Measurements from ENCODE around the gene BLVRB.
"Not testable (repeated sequence)": the region's sequence is repeated elsewhere in the genome, so short reads cannot be mapped to it uniquely, and the experiment has no call there.

BLVRB gene

GRCh38 chr19:40503320-40503695 is 37.8 kb upstream of the BLVRB start:
- Histone ChIP-seq H3K4me1 (ENCODE audit: control insufficient read depth, insufficient read depth, low read length) (no peaks in the 10 kb centered on the region), H3K9me3 (ENCODE audit: control insufficient read depth, insufficient read depth, low read length) (no peaks in the 10 kb centered on the region), H3K4me3 (ENCODE audit: low read depth, low read length) (no peak overlapping the region), H3K27ac (ENCODE audit: low read depth, low read length) (no peak overlapping the region), H3K27me3 (ENCODE audit: control insufficient read depth, insufficient read depth, low read length) (no peaks in the 10 kb centered on the region; the same call in 1 of the 2 replicates), H3K9ac (ENCODE audit: low read depth, low read length) (no peak overlapping the region), H3K36me3 (ENCODE audit: control insufficient read depth, insufficient read depth, low read length) (no peaks in the 10 kb centered on the region)

GRCh38 chr19:40502647-40503319 is 37.2 kb upstream of the BLVRB start:
- Histone ChIP-seq H3K4me3 (ENCODE audit: low read depth, low read length) (no peak overlapping the region), H3K27me3 (ENCODE audit: control insufficient read depth, insufficient read depth, low read length) (no peaks in the 10 kb centered on the region; the same call in 1 of the 2 replicates), H3K4me1 (ENCODE audit: control insufficient read depth, insufficient read depth, low read length) (no peaks in the 10 kb centered on the region), H3K9me3 (ENCODE audit: control insufficient read depth, insufficient read depth, low read length) (no peaks in the 10 kb centered on the region), H3K9ac (ENCODE audit: low read depth, low read length) (no peak overlapping the region), H3K36me3 (ENCODE audit: control insufficient read depth, insufficient read depth, low read length) (no peaks in the 10 kb centered on the region), H3K27ac (ENCODE audit: low read depth, low read length) (no peak overlapping the region)

DNA sequence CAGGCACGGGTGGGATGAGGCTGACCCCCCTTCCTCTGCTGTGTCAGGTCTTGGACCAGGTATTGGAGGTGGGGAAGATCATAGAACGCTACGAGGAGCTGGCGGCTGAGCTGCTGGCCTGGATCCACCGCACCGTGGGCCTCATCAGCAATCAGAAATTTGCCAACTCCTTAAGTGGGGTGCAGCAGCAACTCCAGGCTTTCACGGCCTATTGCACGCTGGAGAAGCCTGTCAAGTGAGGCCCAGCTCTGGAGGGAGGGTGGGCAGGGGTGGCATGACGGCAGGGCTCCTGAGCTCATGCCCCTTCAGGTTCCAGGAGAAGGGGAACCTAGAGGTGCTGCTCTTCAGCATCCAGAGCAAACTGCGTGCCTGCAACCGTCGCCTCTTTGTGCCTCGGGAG is 36.5 kb upstream of the BLVRB start:
- Histone ChIP-seq H3K36me3 (ENCODE audit: control insufficient read depth, insufficient read depth, low read length) (no peaks in the 10 kb centered on the region), H3K4me3 (ENCODE audit: low read depth, low read length) (no peak overlapping the region), H3K27ac (ENCODE audit: low read depth, low read length) (no peak overlapping the region), H3K9me3 (ENCODE audit: control insufficient read depth, insufficient read depth, low read length) (no peaks in the 10 kb centered on the region), H3K4me1 (ENCODE audit: control insufficient read depth, insufficient read depth, low read length) (no peaks in the 10 kb centered on the region), H3K9ac (ENCODE audit: low read depth, low read length) (no peak overlapping the region), H3K27me3 (ENCODE audit: control insufficient read depth, insufficient read depth, low read length) (no peaks in the 10 kb centered on the region; the same call in 1 of the 2 replicates)

- Histone ChIP-seq H3K9me3 (ENCODE audit: control insufficient read depth, insufficient read depth, low read length) (no peaks in the 10 kb centered on the region), H3K9ac (ENCODE audit: low read depth, low read length) (no peak overlapping the region), H3K36me3 (ENCODE audit: control insufficient read depth, insufficient read depth, low read length) (no peaks in the 10 kb centered on the region), H3K4me1 (ENCODE audit: control insufficient read depth, insufficient read depth, low read length) (no peaks in the 10 kb centered on the region), H3K27ac (ENCODE audit: low read depth, low read length) (no peak overlapping the region), H3K4me3 (ENCODE audit: low read depth, low read length) (no peak overlapping the region), H3K27me3 (ENCODE audit: control insufficient read depth, insufficient read depth, low read length) (no peaks in the 10 kb centered on the region; the same call in 1 of the 2 replicates)
Observed at GRCh38 chr19:40501599-40501998, 36.1 kb upstream of the BLVRB start.

DNA sequence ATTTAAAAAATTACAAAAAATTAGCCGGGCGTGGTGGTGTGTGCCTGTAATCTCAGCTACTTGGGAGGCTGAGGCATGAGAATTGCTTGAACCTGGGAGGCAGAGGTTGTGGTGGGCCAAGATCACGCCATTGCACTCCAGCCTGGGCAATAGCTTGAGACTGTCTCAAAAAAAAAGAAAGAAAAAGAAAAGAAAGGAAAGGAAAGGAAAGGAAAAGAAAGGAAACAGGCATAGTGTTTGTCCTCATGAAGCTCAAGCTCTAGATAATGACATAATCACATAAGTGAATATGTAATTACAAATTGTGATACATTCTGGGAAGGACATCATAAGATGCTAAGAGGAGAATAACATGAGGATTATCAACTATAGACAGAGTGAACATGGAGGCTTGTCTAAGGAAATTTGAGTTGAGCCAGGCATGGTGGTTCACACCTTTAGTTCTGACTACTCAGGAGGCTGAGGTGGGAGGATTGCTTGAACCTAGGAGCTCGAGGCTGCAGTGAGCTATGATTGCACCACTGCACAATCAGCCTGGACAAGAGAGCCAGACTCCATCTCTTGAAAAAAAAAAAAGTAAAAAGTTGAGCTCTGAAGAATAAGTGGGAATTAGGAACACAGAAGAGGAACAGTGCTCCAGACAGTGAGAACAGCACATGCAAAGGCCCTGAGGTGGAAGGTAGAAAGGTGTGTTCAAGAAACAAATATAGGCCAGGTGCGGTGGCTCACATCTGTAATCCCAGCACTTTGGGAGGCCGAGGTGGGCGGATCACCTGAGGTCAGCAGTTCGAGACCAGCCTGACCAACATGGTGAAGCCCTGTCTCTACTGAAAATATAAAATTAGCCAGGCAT is 35.4 kb upstream of the BLVRB start:
- not testable (repeated sequence) for H3K4me3 ChIP-seq (ENCODE audit: low read depth, low read length); H3K27me3 ChIP-seq (ENCODE audit: control insufficient read depth, insufficient read depth, low read length); H3K4me1 ChIP-seq (ENCODE audit: control insufficient read depth, insufficient read depth, low read length); H3K36me3 ChIP-seq (ENCODE audit: control insufficient read depth, insufficient read depth, low read length); H3K9me3 ChIP-seq (ENCODE audit: control insufficient read depth, insufficient read depth, low read length); H3K9ac ChIP-seq (ENCODE audit: low read depth, low read length); H3K27ac ChIP-seq (ENCODE audit: low read depth, low read length)

GRCh38 chr19:40499320-40499719 is 33.8 kb upstream of the BLVRB start:
- Histone ChIP-seq H3K4me1 (ENCODE audit: control insufficient read depth, insufficient read depth, low read length) (no peaks in the 10 kb centered on the region), H3K27ac (ENCODE audit: low read depth, low read length) (no peak overlapping the region), H3K36me3 (ENCODE audit: control insufficient read depth, insufficient read depth, low read length) (no peaks in the 10 kb centered on the region), H3K9me3 (ENCODE audit: control insufficient read depth, insufficient read depth, low read length) (no peaks in the 10 kb centered on the region), H3K9ac (ENCODE audit: low read depth, low read length) (no peak overlapping the region), H3K4me3 (ENCODE audit: low read depth, low read length) (no peak overlapping the region), H3K27me3 (ENCODE audit: control insufficient read depth, insufficient read depth, low read length) (peaks cover under 1% of the 10 kb centered on the region)

- H3K4me1 ChIP-seq (ENCODE audit: control insufficient read depth, insufficient read depth, low read length) = no peaks in the 10 kb centered on the region
- no peak overlapping the region for H3K9ac ChIP-seq (ENCODE audit: low read depth, low read length)
- H3K9me3 ChIP-seq (ENCODE audit: control insufficient read depth, insufficient read depth, low read length) = no peaks in the 10 kb centered on the region
- H3K27ac ChIP-seq (ENCODE audit: low read depth, low read length) = no peak overlapping the region
- H3K36me3 ChIP-seq (ENCODE audit: control insufficient read depth, insufficient read depth, low read length) = no peaks in the 10 kb centered on the region
- no peak overlapping the region for H3K4me3 ChIP-seq (ENCODE audit: low read depth, low read length)
- peaks cover 9% of the 10 kb centered on the region for H3K27me3 ChIP-seq (ENCODE audit: control insufficient read depth, insufficient read depth, low read length)
Observed at GRCh38 chr19:40497214-40497613, 31.7 kb upstream of the BLVRB start.

GRCh38 chr19:40494191-40494838 is 28.8 kb upstream of the BLVRB start:
- Histone ChIP-seq H3K9ac (ENCODE audit: low read depth, low read length) (no peak overlapping the region), H3K27ac (ENCODE audit: low read depth, low read length) (no peak overlapping the region), H3K36me3 (ENCODE audit: control insufficient read depth, insufficient read depth, low read length) (no peaks in the 10 kb centered on the region), H3K9me3 (ENCODE audit: control insufficient read depth, insufficient read depth, low read length) (no peaks in the 10 kb centered on the region), H3K27me3 (ENCODE audit: control insufficient read depth, insufficient read depth, low read length) (peaks cover 9% of the 10 kb centered on the region), H3K4me1 (ENCODE audit: control insufficient read depth, insufficient read depth, low read length) (no peaks in the 10 kb centered on the region), H3K4me3 (ENCODE audit: low read depth, low read length) (no peak overlapping the region)

DNA sequence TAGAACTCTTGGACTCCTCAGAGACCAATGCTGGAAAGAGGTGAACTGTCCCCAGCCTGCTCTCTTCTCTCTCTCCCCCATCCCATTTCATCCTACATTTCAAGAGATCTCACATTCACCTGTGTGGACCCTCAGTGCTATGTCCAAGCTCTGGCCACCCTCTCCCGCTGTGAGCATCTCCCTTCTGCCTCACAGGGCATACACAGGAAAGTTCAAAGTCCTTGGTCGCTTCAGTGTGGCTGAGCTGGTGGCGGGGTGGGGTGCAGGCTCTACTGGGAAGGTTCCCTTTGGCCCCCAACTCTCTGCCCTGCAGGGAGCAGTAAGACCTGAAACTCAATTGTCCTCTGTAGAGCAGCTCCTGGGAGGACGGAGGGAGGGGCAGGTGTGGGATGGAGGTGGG is 28.2 kb upstream of the BLVRB start:
- Histone ChIP-seq H3K36me3 (ENCODE audit: control insufficient read depth, insufficient read depth, low read length) (no peaks in the 10 kb centered on the region), H3K27me3 (ENCODE audit: control insufficient read depth, insufficient read depth, low read length) (peaks cover 9% of the 10 kb centered on the region), H3K4me3 (ENCODE audit: low read depth, low read length) (no peak overlapping the region), H3K9me3 (ENCODE audit: control insufficient read depth, insufficient read depth, low read length) (no peaks in the 10 kb centered on the region), H3K4me1 (ENCODE audit: control insufficient read depth, insufficient read depth, low read length) (no peaks in the 10 kb centered on the region), H3K27ac (ENCODE audit: low read depth, low read length) (no peak overlapping the region), H3K9ac (ENCODE audit: low read depth, low read length) (no peak overlapping the region)

- H3K4me1 ChIP-seq (ENCODE audit: control insufficient read depth, insufficient read depth, low read length) = no peaks in the 10 kb centered on the region
- H3K27ac ChIP-seq (ENCODE audit: low read depth, low read length) = no peak overlapping the region
- H3K4me3 ChIP-seq (ENCODE audit: low read depth, low read length) = no peak overlapping the region
- no peaks in the 10 kb centered on the region for H3K36me3 ChIP-seq (ENCODE audit: control insufficient read depth, insufficient read depth, low read length)
- peaks cover 9% of the 10 kb centered on the region for H3K27me3 ChIP-seq (ENCODE audit: control insufficient read depth, insufficient read depth, low read length)
- no peak overlapping the region for H3K9ac ChIP-seq (ENCODE audit: low read depth, low read length)
- H3K9me3 ChIP-seq (ENCODE audit: control insufficient read depth, insufficient read depth, low read length) = no peaks in the 10 kb centered on the region
Observed at GRCh38 chr19:40492274-40492673, 26.7 kb upstream of the BLVRB start.

DNA sequence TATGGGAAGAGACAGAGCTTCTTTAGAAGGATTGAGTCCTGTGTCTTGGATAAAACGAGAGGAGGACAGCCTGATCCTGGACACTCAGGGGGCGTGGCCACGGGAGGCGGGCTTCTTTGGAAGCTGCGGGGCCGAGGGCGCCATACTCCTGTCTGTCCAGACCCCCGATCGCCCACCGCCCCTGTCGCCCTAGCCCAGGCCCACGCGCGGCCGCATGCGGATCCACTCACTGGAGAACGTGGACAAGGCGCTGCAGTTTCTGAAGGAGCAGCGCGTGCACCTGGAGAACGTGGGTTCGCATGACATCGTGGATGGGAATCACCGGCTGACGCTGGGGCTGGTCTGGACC is 24.3 kb upstream of the BLVRB start:
- Histone ChIP-seq H3K4me1 (ENCODE audit: control insufficient read depth, insufficient read depth, low read length) (no peaks in the 10 kb centered on the region), H3K36me3 (ENCODE audit: control insufficient read depth, insufficient read depth, low read length) (no peaks in the 10 kb centered on the region), H3K27ac (ENCODE audit: low read depth, low read length) (no peak overlapping the region), H3K27me3 (ENCODE audit: control insufficient read depth, insufficient read depth, low read length) (peaks cover 9% of the 10 kb centered on the region), H3K4me3 (ENCODE audit: low read depth, low read length) (no peak overlapping the region), H3K9me3 (ENCODE audit: control insufficient read depth, insufficient read depth, low read length) (no peaks in the 10 kb centered on the region), H3K9ac (ENCODE audit: low read depth, low read length) (no peak overlapping the region)
